ENCODE results near the gene ACP2. TPM values are rescaled to one million over a fixed set of nuclear protein-coding genes. Genes with fewer than 3 reads are reported as not detected.

The ACP2 gene
- total and polyA plus RNA-seq, 12 donors, result 17.2 to 42.6 (median 23.9) TPM

DNA sequence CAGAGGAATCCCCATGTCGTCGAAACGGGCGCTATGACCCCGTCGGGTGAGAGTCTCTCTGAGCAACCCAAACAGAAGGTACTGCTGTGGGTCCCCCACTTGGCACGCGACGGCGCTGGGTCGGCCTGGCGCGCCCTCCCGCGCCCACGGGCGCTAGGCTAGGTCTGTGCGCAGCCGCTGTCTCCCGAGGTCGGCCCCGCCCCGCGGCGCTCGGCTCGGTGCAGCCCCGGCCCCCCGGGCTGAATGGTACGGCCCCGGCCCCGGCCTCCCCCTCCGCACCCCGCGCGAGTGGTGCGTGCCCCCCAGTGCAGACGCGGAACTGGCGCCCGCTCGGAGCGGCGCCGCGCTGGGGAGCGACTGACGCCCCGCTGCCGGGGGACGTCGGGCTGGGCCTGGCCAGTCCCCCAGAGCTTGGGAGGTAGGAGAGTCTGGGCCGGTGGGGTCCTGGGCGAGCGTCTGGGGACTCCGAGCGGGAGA is 21.3 kb upstream of the ACP2 start, which contains the start of gene MADD:
TSS of gene MADD (plus strand) at position 305 of the 477 bp plus-strand sequence.
- peak within 1 kb of the TSS; percentile 54 to 91 (median 82) for H3K4me3 ChIP-seq
- peaks cover 10 to 57% (median 49%) of the 10 kb centered on the region in 9 donors for H3K4me1 ChIP-seq
- intact Hi-C loops (cut with DNase I), result loop anchor here in 7 of 10 donors (5.0 to 10.0 kb wide), 5 partner anchors 37 to 95 kb away; partner anchors contain the start of genes MYBPC3 (in 5 of the 7) and ARFGAP2 (in 2 of the 7)
- TF ChIP-seq, protein P1, sequence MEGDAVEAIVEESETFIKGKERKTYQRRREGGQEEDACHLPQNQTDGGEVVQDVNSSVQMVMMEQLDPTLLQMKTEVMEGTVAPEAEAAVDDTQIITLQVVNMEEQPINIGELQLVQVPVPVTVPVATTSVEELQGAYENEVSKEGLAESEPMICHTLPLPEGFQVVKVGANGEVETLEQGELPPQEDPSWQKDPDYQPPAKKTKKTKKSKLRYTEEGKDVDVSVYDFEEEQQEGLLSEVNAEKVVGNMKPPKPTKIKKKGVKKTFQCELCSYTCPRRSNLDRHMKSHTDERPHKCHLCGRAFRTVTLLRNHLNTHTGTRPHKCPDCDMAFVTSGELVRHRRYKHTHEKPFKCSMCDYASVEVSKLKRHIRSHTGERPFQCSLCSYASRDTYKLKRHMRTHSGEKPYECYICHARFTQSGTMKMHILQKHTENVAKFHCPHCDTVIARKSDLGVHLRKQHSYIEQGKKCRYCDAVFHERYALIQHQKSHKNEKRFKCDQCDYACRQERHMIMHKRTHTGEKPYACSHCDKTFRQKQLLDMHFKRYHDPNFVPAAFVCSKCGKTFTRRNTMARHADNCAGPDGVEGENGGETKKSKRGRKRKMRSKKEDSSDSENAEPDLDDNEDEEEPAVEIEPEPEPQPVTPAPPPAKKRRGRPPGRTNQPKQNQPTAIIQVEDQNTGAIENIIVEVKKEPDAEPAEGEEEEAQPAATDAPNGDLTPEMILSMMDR (IDR thresholded peaks at IDR 0.05), result peak in 3 of 9 donors; percentile 13 to 22 (median 16)
- peak within 1 kb of the TSS; percentile 92 to 99 (median 98) for H3K27ac ChIP-seq
- peak; percentile 88 to 96 (median 92) for ATAC-seq
- no peaks in the 10 kb centered on the region for H3K9me3 ChIP-seq
- peak; percentile 83 to 91 for DNase-seq
- WGBS, 2 donors, result 0 to 1% methylated on average over 50 to 57 of the region's 57 CpGs
- no peaks in the 10 kb centered on the region for H3K27me3 ChIP-seq
- peaks cover 0 to 15% (median 6%) of the 10 kb centered on the region in 9 donors for H3K36me3 ChIP-seq

DNA sequence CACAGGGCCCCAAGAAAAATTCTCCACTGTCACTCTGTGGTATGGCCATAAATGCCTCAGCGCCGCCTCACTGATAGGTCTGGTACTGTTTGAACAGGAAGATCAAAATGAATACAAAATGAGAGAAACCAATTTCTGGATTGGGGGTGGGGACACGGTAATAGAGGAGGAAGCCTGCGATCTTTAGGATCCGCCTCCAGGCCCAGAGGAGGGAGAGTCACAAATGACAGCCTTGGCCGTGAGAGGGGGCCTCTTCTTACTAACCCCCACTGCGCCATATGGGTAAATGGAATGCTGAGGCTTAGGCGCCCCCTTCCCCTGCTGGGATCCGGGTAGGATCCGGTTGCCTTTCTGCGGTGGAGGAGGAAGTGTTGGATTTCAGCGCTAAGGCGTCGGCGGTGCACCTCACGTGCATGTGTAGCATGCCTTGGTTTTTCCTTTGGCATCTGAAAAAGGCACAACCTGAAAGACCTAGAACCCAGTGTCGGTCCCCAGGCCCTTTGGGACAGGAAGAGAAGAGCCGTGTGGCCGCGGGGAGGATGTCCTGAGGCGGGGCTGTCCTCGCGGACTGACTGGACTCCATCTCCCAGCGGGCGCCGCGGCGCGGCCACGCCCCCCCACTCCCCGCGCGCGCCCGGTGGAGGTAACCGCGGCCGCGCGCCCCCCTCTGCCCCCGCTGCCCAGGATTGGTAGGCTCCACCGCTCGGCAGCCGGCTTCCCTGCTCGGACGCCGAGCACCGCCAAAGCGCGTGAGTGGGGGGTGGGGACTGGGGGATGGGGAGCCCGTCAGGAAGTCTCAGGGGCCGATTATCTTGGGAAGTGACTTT is 20.6 kb upstream of the ACP2 start:
- intact Hi-C loops (cut with DNase I), result loop anchor here in 2 of 10 donors (5.0 to 10.0 kb wide), 2 partner anchors 92 to 94 kb away; partner anchors contain the start of gene ARFGAP2 (in 2 of the 2)

DNA sequence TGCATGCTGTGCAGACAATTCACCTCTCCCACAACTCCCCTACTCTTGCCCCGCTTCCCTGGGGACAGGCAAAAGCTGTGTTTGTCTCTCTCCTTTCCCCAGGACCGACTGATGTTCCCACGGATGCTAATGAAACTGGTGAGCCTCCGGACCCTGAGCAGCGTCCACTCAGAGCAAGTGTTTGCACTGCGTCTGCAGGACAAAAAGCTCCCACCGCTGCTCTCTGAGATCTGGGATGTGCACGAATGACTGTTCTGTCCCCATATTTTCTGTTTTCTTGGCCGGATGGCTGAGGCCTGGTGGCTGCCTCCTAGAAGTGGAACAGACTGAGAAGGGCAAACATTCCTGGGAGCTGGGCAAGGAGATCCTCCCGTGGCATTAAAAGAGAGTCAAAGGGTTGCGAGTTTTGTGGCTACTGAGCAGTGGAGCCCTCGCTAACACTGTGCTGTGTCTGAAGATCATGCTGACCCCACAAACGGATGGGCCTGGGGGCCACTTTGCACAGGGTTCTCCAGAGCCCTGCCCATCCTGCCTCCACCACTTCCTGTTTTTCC is 19.9 kb upstream of the ACP2 start:
- DNase-seq, result no peak
- ATAC-seq, result peak in 1 of 8 donors; percentile 0
- peak overlapping the region in 8 of 10 donors; percentile 65 to 91 (median 85) for H3K4me3 ChIP-seq
- no peaks in the 10 kb centered on the region for H3K27me3 ChIP-seq
- WGBS, 2 donors, result 58 to 61% methylated on average over 13 of the region's 13 CpGs
- H3K27ac ChIP-seq, result peak overlapping the region; percentile 92 to 99 (median 98)
- H3K9me3 ChIP-seq, result no peaks in the 10 kb centered on the region
- intact Hi-C loops (cut with DNase I), result loop anchor here in 2 of 10 donors (5.0 to 10.0 kb wide), 2 partner anchors 91 to 94 kb away; partner anchors contain the start of gene ARFGAP2 (in 2 of the 2)
- peaks cover 10 to 61% (median 45%) of the 10 kb centered on the region in 9 donors for H3K4me1 ChIP-seq
- peaks cover 0 to 21% (median 0%) of the 10 kb centered on the region in 9 donors for H3K36me3 ChIP-seq
- TF ChIP-seq, protein P1 (IDR thresholded peaks at IDR 0.05), result no peak

More for the DNA sequence above, 20.6 kb upstream of the ACP2 start:
- 2% methylated on average over 51 to 52 of the region's 52 CpGs for WGBS, 2 donors
- TF ChIP-seq, protein P1 (IDR thresholded peaks at IDR 0.05), result peak in 4 of 9 donors; percentile 13 to 29 (median 20)
- Histone ChIP-seq H3K4me3 (peak overlapping the region; percentile 54 to 91 (median 82)), H3K4me1 (peaks cover 10 to 61% (median 49%) of the 10 kb centered on the region in 9 donors), H3K36me3 (peaks cover 0 to 15% (median 2%) of the 10 kb centered on the region in 9 donors), H3K27ac (peak overlapping the region; percentile 92 to 99 (median 98)), H3K27me3 (no peaks in the 10 kb centered on the region), H3K9me3 (no peaks in the 10 kb centered on the region)
- DNase-seq, result peak; percentile 90 to 91
- peak; percentile 89 to 95 (median 92) for ATAC-seq

DNA sequence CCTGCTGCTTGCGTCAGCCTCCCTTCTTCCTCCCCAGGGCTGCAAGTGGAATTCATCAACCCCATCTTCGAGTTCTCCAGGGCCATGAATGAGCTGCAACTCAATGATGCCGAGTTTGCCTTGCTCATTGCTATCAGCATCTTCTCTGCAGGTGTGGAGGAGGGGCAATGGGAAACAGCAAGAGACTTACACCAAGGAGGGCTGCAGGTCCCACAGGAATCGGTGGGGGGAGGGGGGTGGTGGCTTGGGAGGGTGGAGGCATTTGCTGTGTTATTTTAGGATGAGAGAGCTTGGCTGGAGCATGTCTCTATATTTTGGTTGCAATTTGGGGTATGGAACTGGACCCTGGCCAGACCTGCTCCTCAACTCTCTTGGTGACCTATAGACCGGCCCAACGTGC is 19.3 kb upstream of the ACP2 start:
- TF ChIP-seq, protein P1 (IDR thresholded peaks at IDR 0.05), result no peak
- H3K27ac ChIP-seq, result peak overlapping the region in 5 of 10 donors; percentile 93 to 99 (median 98)
- no peaks in the 10 kb centered on the region for H3K27me3 ChIP-seq
- H3K9me3 ChIP-seq, result no peaks in the 10 kb centered on the region
- 71 to 72% methylated on average over 6 of the region's 6 CpGs for WGBS, 2 donors
- peaks cover 10 to 59% (median 40%) of the 10 kb centered on the region in 9 donors for H3K4me1 ChIP-seq
- H3K4me3 ChIP-seq, result no peak overlapping the region
- H3K36me3 ChIP-seq, result peaks cover 0 to 25% (median 4%) of the 10 kb centered on the region in 9 donors
- no peak for ATAC-seq
- DNase-seq, result no peak
- intact Hi-C loops (cut with DNase I), result loop anchor here in 2 of 10 donors (5.0 to 10.0 kb wide), 2 partner anchors 91 to 93 kb away; partner anchors contain the start of gene ARFGAP2 (in 2 of the 2)
